KOPT-K1 (cell line): Measurements from ENCODE around the gene NELL2.

Experiments
- H3K27ac ChIP-seq: fragments of 200-600 bp; sonication (generic); 2 replicates; pipeline ENCODE4 v1.5.1; 2016; ENCODE audit warnings: antibody characterized with exemption, mild to moderate bottlenecking, low read depth, low read length; ENCODE audit not compliant: poor library complexity, severe bottlenecking
- H3K36me3 ChIP-seq: fragments of 200-600 bp; sonication (generic); 2 replicates; pipeline ENCODE4 v1.5.1; 2017; ENCODE audit warnings: antibody characterized with exemption, mild to moderate bottlenecking, low read length, moderate library complexity; ENCODE audit not compliant: insufficient read depth
- H3K9me3 ChIP-seq: fragments of 200-600 bp; sonication (generic); 2 replicates; pipeline ENCODE4 v1.5.1; 2017; ENCODE audit warnings: antibody characterized with exemption, low read length, mild to moderate bottlenecking; ENCODE audit not compliant: insufficient read depth, poor library complexity, severe bottlenecking

The NELL2 gene

DNA sequence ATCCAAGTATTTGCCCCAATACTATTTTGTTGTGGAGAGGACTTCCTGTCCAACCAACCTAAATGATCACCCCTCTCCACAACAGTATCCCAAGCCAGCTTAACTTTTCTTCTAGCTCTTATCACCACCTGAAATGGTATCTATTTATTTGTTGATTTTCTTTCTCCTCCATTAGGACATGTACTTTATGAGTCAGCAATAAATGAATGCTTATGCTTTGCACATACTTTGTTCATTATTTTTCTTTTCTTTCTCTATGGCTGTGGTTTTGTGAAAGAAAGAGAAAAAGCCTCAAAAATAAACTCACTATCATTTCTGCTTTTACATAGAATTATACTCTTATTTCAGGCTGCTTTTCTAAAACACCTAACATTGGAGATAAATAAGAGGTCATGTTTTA, 371.3 kb downstream of the NELL2 start:
- no peak overlapping the region for H3K27ac ChIP-seq
- no peaks in the 10 kb centered on the region for H3K36me3 ChIP-seq
- H3K9me3 ChIP-seq: no peaks in the 10 kb centered on the region

GRCh38 chr12:44503329-44503728, 372.8 kb downstream of the NELL2 start:
- H3K27ac ChIP-seq: no peak overlapping the region
- H3K9me3 ChIP-seq: no peaks in the 10 kb centered on the region

GRCh38 chr12:44502681-44503080, 373.4 kb downstream of the NELL2 start:
- no peaks in the 10 kb centered on the region for H3K36me3 ChIP-seq
- H3K9me3 ChIP-seq: no peaks in the 10 kb centered on the region
- H3K27ac ChIP-seq: no peak overlapping the region

More at GRCh38 chr12:44503329-44503728, 372.8 kb downstream of the NELL2 start:
- H3K36me3 ChIP-seq: no peaks in the 10 kb centered on the region

GRCh38 chr12:44500423-44500822, 375.7 kb downstream of the NELL2 start:
- H3K9me3 ChIP-seq: no peaks in the 10 kb centered on the region
- no peaks in the 10 kb centered on the region for H3K36me3 ChIP-seq
- no peak overlapping the region for H3K27ac ChIP-seq

DNA sequence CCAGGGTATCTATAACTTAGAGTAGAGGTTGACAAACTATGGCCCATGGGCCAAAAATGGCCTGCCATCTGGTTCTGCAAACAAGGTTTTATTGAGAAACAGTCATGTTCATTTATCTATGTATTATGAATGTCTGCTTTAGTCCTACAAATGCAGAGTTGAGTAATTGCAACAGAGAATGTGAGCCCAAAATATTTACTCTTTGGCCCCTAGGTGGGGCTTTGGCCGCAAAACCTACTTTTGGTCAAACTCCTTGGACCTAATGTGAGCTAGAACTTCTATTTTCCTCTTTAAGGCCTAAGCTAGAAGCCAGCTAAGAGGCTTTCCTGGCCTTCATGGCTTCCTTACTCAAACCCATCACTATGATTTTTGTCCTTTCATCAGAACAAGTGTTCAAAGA, 379.1 kb downstream of the NELL2 start:
- no peaks in the 10 kb centered on the region for H3K9me3 ChIP-seq
- no peak overlapping the region for H3K27ac ChIP-seq
- no peaks in the 10 kb centered on the region for H3K36me3 ChIP-seq

- no peaks in the 10 kb centered on the region for H3K9me3 ChIP-seq
- no peaks in the 10 kb centered on the region for H3K36me3 ChIP-seq
- no peak overlapping the region for H3K27ac ChIP-seq
Observed at GRCh38 chr12:44490181-44490580, 385.9 kb downstream of the NELL2 start.

DNA sequence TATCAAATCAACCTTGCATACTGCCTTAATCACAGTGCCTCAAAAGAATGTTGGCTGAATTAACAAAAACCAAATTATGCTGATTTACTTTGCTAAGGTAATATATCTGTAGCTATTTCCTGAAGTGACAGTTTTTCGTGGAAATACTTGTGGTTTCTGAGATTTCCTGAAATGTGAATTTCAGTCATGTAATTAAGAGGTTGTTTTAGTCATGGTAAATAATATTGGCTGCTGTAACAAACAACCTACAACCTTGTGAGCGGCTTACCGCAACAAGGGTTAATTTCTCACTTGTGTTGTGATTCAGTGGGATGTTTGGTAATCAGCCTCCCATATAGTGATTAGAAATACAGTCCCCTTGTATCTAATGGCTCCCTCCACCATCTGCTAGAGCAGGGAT, 387.9 kb downstream of the NELL2 start:
- no peak overlapping the region for H3K27ac ChIP-seq
- no peaks in the 10 kb centered on the region for H3K9me3 ChIP-seq
- no peaks in the 10 kb centered on the region for H3K36me3 ChIP-seq

DNA sequence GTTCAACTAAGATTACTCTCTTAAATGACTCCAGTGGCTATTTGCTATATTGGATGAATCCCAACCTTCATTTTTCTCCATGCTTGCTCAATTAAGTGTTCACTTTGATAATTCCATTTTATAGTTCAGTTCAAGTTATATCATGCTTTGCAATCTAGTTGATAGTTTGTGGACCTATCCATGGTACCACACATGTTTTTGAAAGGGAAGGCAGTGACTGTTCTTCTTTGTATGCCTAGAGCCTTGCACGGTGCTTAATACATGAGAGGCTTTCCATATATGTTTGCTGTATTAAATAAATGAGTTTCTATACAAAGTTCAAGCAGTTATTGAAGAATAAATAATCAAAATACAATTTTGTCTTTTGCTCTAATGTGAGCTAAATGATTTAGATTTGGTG, 391.3 kb downstream of the NELL2 start:
- Histone ChIP-seq H3K36me3 (no peaks in the 10 kb centered on the region), H3K9me3 (no peaks in the 10 kb centered on the region), H3K27ac (no peak overlapping the region)

GRCh38 chr12:44477331-44477980, 398.7 kb downstream of the NELL2 start:
- H3K9me3 ChIP-seq: no peaks in the 10 kb centered on the region
- H3K36me3 ChIP-seq: no peaks in the 10 kb centered on the region
- H3K27ac ChIP-seq: no peak overlapping the region

DNA sequence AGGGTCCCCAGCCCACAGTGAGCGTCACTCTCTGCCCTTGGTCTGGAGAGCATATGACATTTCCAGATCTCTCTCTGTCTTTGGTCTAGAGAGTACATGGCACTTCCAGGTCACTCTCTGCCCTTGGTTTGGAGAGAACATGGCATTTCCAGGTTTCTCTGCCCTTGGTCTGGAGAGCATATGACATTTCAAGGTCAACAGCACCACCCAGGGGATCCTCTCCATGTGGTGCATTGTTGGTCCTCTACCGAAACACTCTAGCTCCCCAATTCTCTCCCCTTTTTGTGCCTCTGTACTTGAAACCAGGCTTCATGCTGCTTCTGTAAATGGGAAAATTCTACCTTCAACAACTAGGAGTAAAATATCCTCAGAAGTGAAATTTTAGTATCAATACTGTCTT, 399.4 kb downstream of the NELL2 start:
- no peaks in the 10 kb centered on the region for H3K9me3 ChIP-seq
- H3K36me3 ChIP-seq: no peaks in the 10 kb centered on the region
- no peak overlapping the region for H3K27ac ChIP-seq

GRCh38 chr12:44465139-44465538, 411.0 kb downstream of the NELL2 start:
- Histone ChIP-seq H3K9me3 (no peaks in the 10 kb centered on the region), H3K36me3 (no peaks in the 10 kb centered on the region), H3K27ac (no peak overlapping the region)

- Histone ChIP-seq H3K36me3 (no peaks in the 10 kb centered on the region), H3K9me3 (no peaks in the 10 kb centered on the region), H3K27ac (no peak overlapping the region)
Observed at GRCh38 chr12:44464180-44464579, 411.9 kb downstream of the NELL2 start.

DNA sequence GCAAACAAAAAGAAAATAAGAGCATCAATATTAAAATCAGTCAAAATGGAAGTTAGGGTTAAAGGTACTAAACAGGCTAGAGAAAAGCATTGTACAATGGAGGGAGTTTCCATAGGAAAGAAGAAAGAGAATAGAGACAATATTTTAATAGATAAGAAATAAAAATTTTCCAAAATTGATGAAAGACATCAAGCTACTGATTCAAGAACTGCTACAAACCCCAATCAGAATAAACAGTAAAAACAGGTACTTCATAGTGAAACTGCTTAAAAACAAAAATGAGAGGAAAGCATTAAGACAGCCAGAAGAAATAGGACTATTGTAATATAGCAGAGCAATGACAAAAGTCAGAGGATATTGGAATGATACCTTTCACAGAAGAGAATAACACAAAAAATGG, 413.4 kb downstream of the NELL2 start:
- no peak overlapping the region for H3K27ac ChIP-seq
- no peaks in the 10 kb centered on the region for H3K9me3 ChIP-seq
- no peaks in the 10 kb centered on the region for H3K36me3 ChIP-seq

- no peaks in the 10 kb centered on the region for H3K9me3 ChIP-seq
- no peak overlapping the region for H3K27ac ChIP-seq
- H3K36me3 ChIP-seq: no peaks in the 10 kb centered on the region
Observed at GRCh38 chr12:44460261-44460660, 415.9 kb downstream of the NELL2 start.

DNA sequence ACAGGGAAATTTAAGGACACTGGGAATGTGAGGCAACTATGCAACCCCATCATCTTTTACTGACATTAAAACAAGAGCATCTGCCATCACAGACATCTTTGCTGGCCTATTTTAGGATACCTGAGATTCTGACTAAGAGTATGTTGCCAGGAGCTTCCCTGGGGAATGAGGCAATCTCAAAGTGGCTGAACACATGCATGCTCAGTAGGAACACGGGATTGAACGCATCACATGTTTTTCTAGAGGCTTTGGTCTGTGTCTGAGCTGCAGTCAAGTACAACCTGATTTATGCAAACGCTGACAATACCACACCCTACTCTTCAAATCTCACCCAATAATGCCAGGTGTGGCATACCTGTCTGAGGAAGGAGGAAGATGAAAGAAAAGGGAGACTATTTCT, 416.5 kb downstream of the NELL2 start:
- Histone ChIP-seq H3K36me3 (no peaks in the 10 kb centered on the region), H3K27ac (no peak overlapping the region), H3K9me3 (no peaks in the 10 kb centered on the region)
